ENCODE measurements around the gene LAPTM4A. TPM values are rescaled to one million over a fixed set of nuclear protein-coding genes. Genes with fewer than 3 reads are reported as not detected.
A peak's percentile ranks its signal among the peaks of the same experiment; 100 is the strongest.

Gene LAPTM4A
- total RNA-seq, 1 experiment from 2014 or later = 62.7 TPM

DNA sequence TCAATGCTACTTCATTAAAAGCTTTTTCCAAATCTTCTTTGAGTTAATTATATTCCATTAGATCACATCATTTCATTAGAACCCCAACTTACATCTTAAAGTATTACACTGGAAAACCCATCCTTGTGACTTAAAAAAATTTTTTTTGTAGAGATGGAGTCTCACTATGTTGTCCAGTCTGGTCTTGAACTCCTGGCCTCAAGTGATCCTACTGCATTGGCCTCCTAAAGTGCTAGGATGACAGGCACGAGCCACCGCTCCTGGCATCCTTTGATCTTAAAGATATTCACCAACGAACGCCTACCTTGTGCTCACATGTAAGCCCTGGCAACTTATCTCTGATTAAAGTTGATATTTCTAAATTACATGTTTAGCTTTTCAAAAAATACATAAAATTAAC, 6.7 kb downstream of the LAPTM4A start:
- no peak overlapping the region for H3K4me3 ChIP-seq (ENCODE audit: low read length)
- TF ChIP-seq, protein P1, sequence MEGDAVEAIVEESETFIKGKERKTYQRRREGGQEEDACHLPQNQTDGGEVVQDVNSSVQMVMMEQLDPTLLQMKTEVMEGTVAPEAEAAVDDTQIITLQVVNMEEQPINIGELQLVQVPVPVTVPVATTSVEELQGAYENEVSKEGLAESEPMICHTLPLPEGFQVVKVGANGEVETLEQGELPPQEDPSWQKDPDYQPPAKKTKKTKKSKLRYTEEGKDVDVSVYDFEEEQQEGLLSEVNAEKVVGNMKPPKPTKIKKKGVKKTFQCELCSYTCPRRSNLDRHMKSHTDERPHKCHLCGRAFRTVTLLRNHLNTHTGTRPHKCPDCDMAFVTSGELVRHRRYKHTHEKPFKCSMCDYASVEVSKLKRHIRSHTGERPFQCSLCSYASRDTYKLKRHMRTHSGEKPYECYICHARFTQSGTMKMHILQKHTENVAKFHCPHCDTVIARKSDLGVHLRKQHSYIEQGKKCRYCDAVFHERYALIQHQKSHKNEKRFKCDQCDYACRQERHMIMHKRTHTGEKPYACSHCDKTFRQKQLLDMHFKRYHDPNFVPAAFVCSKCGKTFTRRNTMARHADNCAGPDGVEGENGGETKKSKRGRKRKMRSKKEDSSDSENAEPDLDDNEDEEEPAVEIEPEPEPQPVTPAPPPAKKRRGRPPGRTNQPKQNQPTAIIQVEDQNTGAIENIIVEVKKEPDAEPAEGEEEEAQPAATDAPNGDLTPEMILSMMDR (conservative IDR thresholded peaks at IDR 0.05; ENCODE audit: low read depth, low read length) = no peak
- TF ChIP-seq EZH2 (IDR thresholded peaks at IDR 0.05; ENCODE audit: low read length, unreplicated experiment) (no peak), EZH2phosphoT487 (IDR thresholded peaks at IDR 0.05; ENCODE audit: borderline replicate concordance, low read length) (no peak)
- peaks cover 29% of the 10 kb centered on the region for H4K20me1 ChIP-seq (ENCODE audit: low read length)
- H3K9me2 ChIP-seq (replicated peaks; ENCODE audit: low read length) = no peaks in the 10 kb centered on the region
- H3K9me3 ChIP-seq (ENCODE audit: low read length) = no peaks in the 10 kb centered on the region
- no peak overlapping the region for H2AFZ ChIP-seq (ENCODE audit: low read length)
- H3K4me2 ChIP-seq (ENCODE audit: low read length) = no peak overlapping the region
- no peaks in the 10 kb centered on the region for H3F3A ChIP-seq (ENCODE audit: low read length, unreplicated experiment)
- ChIA-PET CTCF (no interaction called here), POLR2A (ENCODE audit: unreplicated experiment) (interaction anchor here (0.7 kb wide), 1 partner anchor 59 kb away, joined by 6 read pairs; no protein-coding TSS in a partner anchor)
- peaks cover 7% of the 10 kb centered on the region; the same call in 1 of the 2 replicates for H3K36me3 ChIP-seq (ENCODE audit: low read depth, low read length)
- no peak overlapping the region for H3K9ac ChIP-seq (ENCODE audit: low read length)
- no TSS peak for BruUV-seq (replicated peaks)
- H3K79me2 ChIP-seq (ENCODE audit: low read length) = peaks cover 90% of the 10 kb centered on the region
- ATAC-seq = no peak
- DNase-seq = no peak
- peaks cover 38% of the 10 kb centered on the region for H3K4me1 ChIP-seq (ENCODE audit: insufficient read depth, low read length)
- H3K27me3 ChIP-seq (ENCODE audit: low read length) = no peaks in the 10 kb centered on the region
- H3K27ac ChIP-seq (ENCODE audit: low read length) = no peak overlapping the region
- intact Hi-C loops (cut with micrococcal nuclease) = no loop called here

DNA sequence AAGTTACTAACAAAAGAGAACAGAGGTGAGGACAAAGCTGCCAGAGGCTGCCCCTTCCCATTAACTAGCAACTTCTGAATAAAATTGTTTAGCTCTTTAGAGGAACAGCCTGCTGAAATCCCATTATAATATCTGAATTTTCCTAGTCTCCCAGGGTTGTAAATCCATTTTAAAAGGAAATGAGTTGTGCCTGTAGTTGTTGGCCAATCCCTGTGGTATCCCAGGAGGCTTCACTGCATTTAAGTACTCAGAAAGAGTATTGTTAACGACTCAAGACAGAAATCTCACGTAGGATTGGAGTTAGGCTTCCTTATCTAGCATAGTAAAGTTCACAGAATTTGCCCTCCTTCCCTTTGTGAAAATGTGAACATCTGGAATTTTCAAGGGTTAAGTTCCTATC, 8.9 kb downstream of the LAPTM4A start:
- H3K27me3 ChIP-seq (ENCODE audit: low read length) = no peaks in the 10 kb centered on the region
- H3K9ac ChIP-seq (ENCODE audit: low read length) = no peak overlapping the region
- BruUV-seq (replicated peaks) = no TSS peak
- peaks cover 82% of the 10 kb centered on the region for H3K79me2 ChIP-seq (ENCODE audit: low read length)
- H3K4me1 ChIP-seq (ENCODE audit: insufficient read depth, low read length) = peaks cover 17% of the 10 kb centered on the region
- ATAC-seq (peak; percentile 28; the same call in 1 of the 2 replicates), DNase-seq (peak; percentile 16)
- intact Hi-C loops (cut with micrococcal nuclease) = loop anchor here (1.0 kb wide), 1 partner anchor 10 kb away; no protein-coding TSS in a partner anchor
- H3K9me3 ChIP-seq (ENCODE audit: low read length) = no peaks in the 10 kb centered on the region
- peaks cover 13% of the 10 kb centered on the region; the same call in 1 of the 2 replicates for H4K20me1 ChIP-seq (ENCODE audit: low read length)
- no peak overlapping the region for H3K4me3 ChIP-seq (ENCODE audit: low read length)
- no peaks in the 10 kb centered on the region for H3K9me2 ChIP-seq (replicated peaks; ENCODE audit: low read length)
- no peak overlapping the region for H3K4me2 ChIP-seq (ENCODE audit: low read length)
- CTCF ChIA-PET = no interaction called here
- no peak overlapping the region for H2AFZ ChIP-seq (ENCODE audit: low read length)
- no peaks in the 10 kb centered on the region for H3F3A ChIP-seq (ENCODE audit: low read length, unreplicated experiment)
- H3K27ac ChIP-seq (ENCODE audit: low read length) = 0 out of 2 replicates have a peak overlapping the region, but pooled peaks have one; percentile 7
- POLR2A ChIA-PET (ENCODE audit: unreplicated experiment) = no interaction called here
- no peak for TF ChIP-seq EZH2 (IDR thresholded peaks at IDR 0.05; ENCODE audit: low read length, unreplicated experiment)
- TF ChIP-seq, protein P1 (conservative IDR thresholded peaks at IDR 0.05; ENCODE audit: low read depth, low read length) = no peak
- no peak for TF ChIP-seq EZH2phosphoT487 (IDR thresholded peaks at IDR 0.05; ENCODE audit: borderline replicate concordance, low read length)
- peaks cover 14% of the 10 kb centered on the region; the same call in 1 of the 2 replicates for H3K36me3 ChIP-seq (ENCODE audit: low read depth, low read length)

DNA sequence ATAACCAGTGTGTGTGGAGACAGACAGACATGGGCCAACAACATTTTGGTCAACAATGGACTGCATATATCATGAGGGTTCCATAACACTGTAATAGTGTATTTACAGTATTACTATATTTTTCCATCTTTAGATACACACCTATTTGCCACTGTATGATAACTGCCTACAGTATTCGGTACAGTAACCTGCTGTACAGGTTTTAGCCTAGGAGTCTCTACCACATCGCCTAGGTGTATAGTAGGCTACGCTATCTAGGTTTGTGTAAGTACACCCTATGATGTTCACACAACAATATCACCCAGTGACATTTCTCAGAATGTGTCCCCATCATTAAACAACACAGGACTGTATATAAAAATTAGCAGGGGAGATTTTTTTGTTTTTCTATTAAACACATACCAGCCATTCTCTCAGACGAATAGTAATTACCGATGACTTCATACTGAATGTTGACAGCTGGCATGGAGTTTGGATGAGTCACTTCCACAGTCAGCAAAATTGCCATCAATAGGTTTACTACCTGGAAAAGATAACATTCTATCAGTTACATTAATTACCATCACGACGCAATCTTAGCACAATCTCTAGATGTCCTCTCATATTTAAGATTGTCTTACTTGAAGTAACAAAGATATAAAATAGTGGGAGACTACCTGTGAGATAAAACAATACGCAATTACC, 10.8 kb downstream of the LAPTM4A start:
- Histone ChIP-seq H3K27me3 (ENCODE audit: low read length) (no peaks in the 10 kb centered on the region), H3K9ac (ENCODE audit: low read length) (no peak overlapping the region), H3K27ac (ENCODE audit: low read length) (peak overlapping the region; percentile 23; the same call in 1 of the 2 replicates), H2AFZ (ENCODE audit: low read length) (no peak overlapping the region), H4K20me1 (ENCODE audit: low read length) (peaks cover 13% of the 10 kb centered on the region; the same call in 1 of the 2 replicates), H3K4me1 (ENCODE audit: insufficient read depth, low read length) (peaks cover 17% of the 10 kb centered on the region), H3K9me3 (ENCODE audit: low read length) (no peaks in the 10 kb centered on the region), H3K9me2 (replicated peaks; ENCODE audit: low read length) (no peaks in the 10 kb centered on the region), H3K36me3 (ENCODE audit: low read depth, low read length) (peaks cover 25% of the 10 kb centered on the region), H3K4me3 (ENCODE audit: low read length) (no peak overlapping the region), H3F3A (ENCODE audit: low read length, unreplicated experiment) (no peaks in the 10 kb centered on the region), H3K79me2 (ENCODE audit: low read length) (peaks cover 68% of the 10 kb centered on the region), H3K4me2 (ENCODE audit: low read length) (peak overlapping the region; percentile 2; the same call in 1 of the 2 replicates)
- no TSS peak for BruUV-seq (replicated peaks)
- CTCF ChIA-PET = no interaction called here
- ATAC-seq (peak; percentile 82), DNase-seq (peak; percentile 80)
- POLR2A ChIA-PET (ENCODE audit: unreplicated experiment) = no interaction called here
- TF ChIP-seq, protein P1 (conservative IDR thresholded peaks at IDR 0.05; ENCODE audit: low read depth, low read length) = no peak
- no peak for TF ChIP-seq EZH2 (IDR thresholded peaks at IDR 0.05; ENCODE audit: low read length, unreplicated experiment)
- no peak for TF ChIP-seq EZH2phosphoT487 (IDR thresholded peaks at IDR 0.05; ENCODE audit: borderline replicate concordance, low read length)
- intact Hi-C loops (cut with micrococcal nuclease) = no loop called here
